NB4 (cell line): ENCODE data around the gene CDC42.

Source experiments
- DNase-seq: peaks from one replicate; pipeline ENCODE4 v3.0.0; 2010; ENCODE audit warnings: low read depth
- H3K4me3 ChIP-seq: one replicate; pipeline ENCODE4 v1.5.1; 2011; ENCODE audit warnings: mild to moderate bottlenecking, low read depth, low read length, moderate library complexity
- CTCF ChIP-seq: IDR thresholded peaks from one replicate; pipeline ENCODE4 v1.5.1; 2012; ENCODE audit warnings: low read depth, low read length
- MYC ChIP-seq: IDR thresholded peaks from 2 replicates; pipeline ENCODE4 v1.6.1; 2011; ENCODE audit warnings: low read depth, low read length
- POLR2A ChIP-seq: IDR thresholded peaks from 2 replicates; pipeline ENCODE4 v1.6.1; 2011; ENCODE audit warnings: mild to moderate bottlenecking; ENCODE audit not compliant: insufficient read length; ENCODE audit errors: extremely low read depth
- TF ChIP-seq, protein P1 (sequence below): IDR thresholded peaks from 2 replicates; pipeline ENCODE4 v1.6.1; 2011; ENCODE audit warnings: low read depth, low read length

Gene CDC42

GRCh38 chr1:22108339-22109105, 56.0 kb downstream of the CDC42 start:
- no peak for DNase-seq
- TF ChIP-seq CTCF (no peak), MYC (no peak), POLR2A (no peak)
- TF ChIP-seq, protein P1, sequence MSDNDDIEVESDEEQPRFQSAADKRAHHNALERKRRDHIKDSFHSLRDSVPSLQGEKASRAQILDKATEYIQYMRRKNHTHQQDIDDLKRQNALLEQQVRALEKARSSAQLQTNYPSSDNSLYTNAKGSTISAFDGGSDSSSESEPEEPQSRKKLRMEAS, result no peak
- H3K4me3 ChIP-seq, result no peak overlapping the region

DNA sequence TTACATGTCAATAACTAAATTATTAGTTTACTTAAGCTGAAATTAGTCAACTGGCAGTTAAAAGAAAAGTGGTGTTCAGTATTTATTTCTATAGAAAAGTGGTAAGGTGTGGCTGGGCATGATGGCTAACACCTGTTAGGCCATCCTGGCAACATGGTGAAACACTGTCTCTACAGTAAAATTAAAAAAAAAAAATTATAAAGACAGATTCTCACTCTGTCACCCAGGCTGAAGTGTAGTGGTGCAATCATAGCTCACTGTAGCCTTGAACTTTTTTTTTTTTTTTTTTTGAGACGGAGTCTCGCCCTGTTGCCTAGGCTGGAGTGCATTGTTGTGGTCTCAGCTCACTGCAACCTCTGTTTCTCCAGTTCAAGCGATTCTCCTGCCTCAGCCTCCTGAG, 57.5 kb downstream of the CDC42 start:
- H3K4me3 ChIP-seq, result no peak overlapping the region
- no peak for DNase-seq
- TF ChIP-seq CTCF (no peak), POLR2A (no peak)
- TF ChIP-seq, protein P1, result no peak

GRCh38 chr1:22111115-22111514, 58.6 kb downstream of the CDC42 start:
- no peak overlapping the region for H3K4me3 ChIP-seq
- no peak for DNase-seq
- no peak for TF ChIP-seq POLR2A
- TF ChIP-seq CTCF, result no peak
- TF ChIP-seq, protein P1, result no peak
- TF ChIP-seq MYC, result no peak

DNA sequence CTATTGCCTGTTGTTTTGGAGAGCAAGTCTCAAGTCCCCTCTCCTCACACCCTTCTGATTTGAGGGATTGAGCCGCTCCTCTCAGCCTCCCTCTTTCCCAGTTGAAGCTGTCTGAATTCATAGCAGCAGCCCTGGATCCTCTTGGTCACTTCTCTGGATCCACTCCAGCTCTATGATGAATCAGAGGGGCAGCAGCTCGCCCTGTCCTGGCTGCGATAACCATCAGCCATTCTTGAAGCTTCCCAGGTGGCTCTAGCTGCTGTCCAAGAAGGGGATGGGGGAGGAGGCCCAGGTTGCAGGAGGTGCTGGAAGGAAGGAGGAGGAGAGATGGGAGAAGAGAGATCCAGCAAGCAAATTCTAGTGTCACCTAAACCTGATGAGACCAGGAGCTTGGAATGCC, 59.1 kb downstream of the CDC42 start:
- no peak for TF ChIP-seq CTCF
- no peak for TF ChIP-seq MYC
- TF ChIP-seq, protein P1, result no peak
- no peak for TF ChIP-seq POLR2A
- no peak for DNase-seq
- no peak overlapping the region for H3K4me3 ChIP-seq

DNA sequence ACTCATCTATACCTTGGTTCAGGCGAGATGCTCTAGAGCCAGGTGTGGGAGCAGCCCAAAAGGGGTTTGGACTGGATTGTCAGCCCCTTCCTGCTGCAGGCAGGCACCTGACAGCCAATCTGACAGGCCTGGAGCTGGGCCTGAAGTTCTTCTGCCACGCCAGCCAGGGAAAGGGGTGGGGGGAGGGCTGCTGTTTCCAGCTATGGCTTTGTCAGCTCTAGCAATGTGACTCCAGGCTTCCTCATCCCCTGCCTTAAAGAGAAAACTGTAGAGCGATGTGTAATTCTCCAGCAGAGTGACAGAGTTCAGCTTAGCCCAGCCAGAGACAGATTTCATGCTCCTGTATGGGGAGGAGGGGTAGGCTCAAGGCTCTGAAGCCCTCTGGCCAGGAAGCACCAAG, 60.0 kb downstream of the CDC42 start:
- DNase-seq, result no peak
- H3K4me3 ChIP-seq, result no peak overlapping the region
- TF ChIP-seq, protein P1, result no peak
- TF ChIP-seq CTCF, result no peak
- no peak for TF ChIP-seq MYC
- TF ChIP-seq POLR2A, result no peak
